Kidney epithelial cell (primary cell): ENCODE data around the gene ANKH. TPM values are rescaled to one million over a fixed set of nuclear protein-coding genes. Genes with fewer than 3 reads are reported as not detected.
A peak's percentile ranks its signal among the peaks of the same experiment; 100 is the strongest.

Source experiments
- DNase-seq: peaks from one replicate; pipeline ENCODE4 v3.0.0-alpha.2; 2010; ENCODE audit warnings: low read depth
- H3K27me3 ChIP-seq: 2 replicates; pipeline ENCODE4 v1.6.0; 2011; ENCODE audit warnings: low read length; ENCODE audit not compliant: control insufficient read depth, insufficient read depth
- H3K36me3 ChIP-seq: 2 replicates; pipeline ENCODE4 v1.5.1; 2011; ENCODE audit warnings: low read length; ENCODE audit not compliant: control insufficient read depth, insufficient read depth
- H3K4me3 ChIP-seq: 2 replicates; pipeline ENCODE4 v1.5.1; 2011; ENCODE audit warnings: low read depth, mild to moderate bottlenecking, control low read depth, low read length
- CTCF ChIP-seq: IDR thresholded peaks from 2 replicates; pipeline ENCODE4 v1.5.1; 2011; ENCODE audit warnings: mild to moderate bottlenecking, moderate library complexity, low read length, control low read depth, inconsistent platforms; ENCODE audit not compliant: insufficient read depth, poor library complexity, severe bottlenecking
- total RNA-seq: library from RNA; depleted of rRNA; stranded (reverse); fragments of >200 nt; gene quantifications from 2 replicates; pipeline ENCODE4 v1.2.3, GENCODE V29; 2015

ANKH gene
- total RNA-seq, 1 donor from 2014 or later = 15.8 TPM

- DNase-seq = no peak
- Histone ChIP-seq H3K4me3 (no peak overlapping the region), H3K27me3 (no peaks in the 10 kb centered on the region), H3K36me3 (peaks cover 1% of the 10 kb centered on the region)
- no peak for TF ChIP-seq CTCF
These were observed 190.3 kb downstream of the ANKH start for GRCh38 chr5:14681236-14681752.

- DNase-seq = no peak
- no peak for TF ChIP-seq CTCF
- no peak overlapping the region for H3K4me3 ChIP-seq
- no peaks in the 10 kb centered on the region for H3K27me3 ChIP-seq
- H3K36me3 ChIP-seq = no peaks in the 10 kb centered on the region
These were observed 192.0 kb downstream of the ANKH start for GRCh38 chr5:14679595-14679994.

- H3K4me3 ChIP-seq = no peak overlapping the region
- H3K27me3 ChIP-seq = no peaks in the 10 kb centered on the region
- no peak for DNase-seq
- no peak for TF ChIP-seq CTCF
- no peaks in the 10 kb centered on the region for H3K36me3 ChIP-seq
These were observed 192.7 kb downstream of the ANKH start for GRCh38 chr5:14678773-14679334.

GRCh38 chr5:14676320-14676719 lies 195.3 kb downstream of the ANKH start:
- H3K36me3 ChIP-seq = no peaks in the 10 kb centered on the region
- no peak overlapping the region for H3K4me3 ChIP-seq
- no peaks in the 10 kb centered on the region for H3K27me3 ChIP-seq
- no peak for TF ChIP-seq CTCF
- DNase-seq = peak; percentile 57

GRCh38 chr5:14675865-14676300 lies 195.7 kb downstream of the ANKH start:
- Histone ChIP-seq H3K27me3 (no peaks in the 10 kb centered on the region), H3K4me3 (no peak overlapping the region), H3K36me3 (no peaks in the 10 kb centered on the region)
- TF ChIP-seq CTCF = no peak
- DNase-seq = no peak
